ENCODE measurements around the gene SASH1. TPM values are rescaled to one million over a fixed set of nuclear protein-coding genes. Genes with fewer than 3 reads are reported as not detected.

Gene SASH1
- total RNA-seq, 1 donor from 2014 or later, result 28.7 TPM

DNA sequence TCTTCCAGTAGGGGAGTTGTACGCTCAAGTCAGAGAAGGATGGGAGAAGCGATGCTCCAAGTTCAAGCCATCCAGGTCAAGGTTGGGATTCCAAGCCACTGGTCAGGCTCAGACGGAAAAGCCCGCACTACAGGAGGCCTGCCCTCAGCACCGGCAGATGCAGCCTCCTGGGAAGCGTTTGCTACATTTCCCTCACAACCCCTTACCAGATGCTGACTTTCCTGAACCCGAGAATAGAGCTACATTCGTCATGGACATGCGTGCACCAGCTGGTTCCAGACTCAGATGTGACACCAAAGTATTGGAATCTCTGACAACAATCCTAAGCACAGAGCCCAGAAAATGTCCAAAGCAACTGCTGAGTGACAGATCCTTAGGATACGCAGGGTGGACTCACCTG lies 174.8 kb downstream of the SASH1 start:
- peaks cover 25% of the 10 kb centered on the region for H3K36me3 Mint-ChIP-seq
- no peak for DNase-seq (ENCODE audit: low spot score in 2 of 2, unreplicated experiment in 2 of 2)
- peaks cover 18% of the 10 kb centered on the region for H3K4me1 Mint-ChIP-seq
- no peak overlapping the region for H3K27ac Mint-ChIP-seq
- TF ChIP-seq, protein P1, sequence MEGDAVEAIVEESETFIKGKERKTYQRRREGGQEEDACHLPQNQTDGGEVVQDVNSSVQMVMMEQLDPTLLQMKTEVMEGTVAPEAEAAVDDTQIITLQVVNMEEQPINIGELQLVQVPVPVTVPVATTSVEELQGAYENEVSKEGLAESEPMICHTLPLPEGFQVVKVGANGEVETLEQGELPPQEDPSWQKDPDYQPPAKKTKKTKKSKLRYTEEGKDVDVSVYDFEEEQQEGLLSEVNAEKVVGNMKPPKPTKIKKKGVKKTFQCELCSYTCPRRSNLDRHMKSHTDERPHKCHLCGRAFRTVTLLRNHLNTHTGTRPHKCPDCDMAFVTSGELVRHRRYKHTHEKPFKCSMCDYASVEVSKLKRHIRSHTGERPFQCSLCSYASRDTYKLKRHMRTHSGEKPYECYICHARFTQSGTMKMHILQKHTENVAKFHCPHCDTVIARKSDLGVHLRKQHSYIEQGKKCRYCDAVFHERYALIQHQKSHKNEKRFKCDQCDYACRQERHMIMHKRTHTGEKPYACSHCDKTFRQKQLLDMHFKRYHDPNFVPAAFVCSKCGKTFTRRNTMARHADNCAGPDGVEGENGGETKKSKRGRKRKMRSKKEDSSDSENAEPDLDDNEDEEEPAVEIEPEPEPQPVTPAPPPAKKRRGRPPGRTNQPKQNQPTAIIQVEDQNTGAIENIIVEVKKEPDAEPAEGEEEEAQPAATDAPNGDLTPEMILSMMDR (IDR thresholded peaks at IDR 0.05; ENCODE audit: unreplicated experiment), result no peak
- H3K4me3 Mint-ChIP-seq, result no peak overlapping the region
- H3K27me3 Mint-ChIP-seq (ENCODE audit: low read depth), result no peaks in the 10 kb centered on the region
- no peaks in the 10 kb centered on the region for H3K9me3 Mint-ChIP-seq

DNA sequence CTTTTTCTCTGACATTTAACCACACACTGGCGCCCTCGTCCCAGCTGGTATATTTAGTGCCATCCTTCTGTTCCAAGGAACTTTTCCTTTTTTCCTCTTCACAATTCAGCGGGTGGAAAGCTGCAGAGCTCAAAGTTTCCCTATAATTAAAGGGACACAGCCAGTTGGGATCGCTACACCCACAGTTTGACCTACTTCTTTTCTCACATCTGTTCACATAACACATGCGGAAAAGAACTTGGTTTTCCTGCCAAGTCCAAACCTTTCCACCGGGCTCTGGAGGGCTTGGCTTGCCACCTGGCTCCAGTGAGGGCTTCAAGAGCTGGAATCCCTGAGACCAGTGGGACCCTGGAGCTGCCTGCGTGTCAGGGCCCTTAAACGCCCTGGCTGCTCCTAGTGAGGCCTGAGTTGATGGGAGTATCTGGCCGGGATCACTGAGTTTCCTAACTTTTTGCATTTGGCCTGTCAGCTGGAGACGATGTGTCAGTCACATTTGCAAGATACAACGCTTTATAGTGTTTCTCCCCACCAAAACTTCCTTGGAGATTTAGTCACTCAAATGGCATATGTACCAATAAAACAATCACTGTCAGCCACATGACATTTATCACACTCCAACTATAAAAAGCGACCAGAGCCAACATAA lies 176.0 kb downstream of the SASH1 start:
- Mint-ChIP-seq H3K36me3 (peaks cover 25% of the 10 kb centered on the region), H3K9me3 (no peaks in the 10 kb centered on the region), H3K4me1 (peaks cover 13% of the 10 kb centered on the region), H3K27me3 (ENCODE audit: low read depth) (no peaks in the 10 kb centered on the region), H3K27ac (no peak overlapping the region), H3K4me3 (no peak overlapping the region)
- TF ChIP-seq, protein P1 (IDR thresholded peaks at IDR 0.05; ENCODE audit: unreplicated experiment), result no peak
- DNase-seq (ENCODE audit: low spot score in 2 of 2, unreplicated experiment in 2 of 2), result no peak

DNA sequence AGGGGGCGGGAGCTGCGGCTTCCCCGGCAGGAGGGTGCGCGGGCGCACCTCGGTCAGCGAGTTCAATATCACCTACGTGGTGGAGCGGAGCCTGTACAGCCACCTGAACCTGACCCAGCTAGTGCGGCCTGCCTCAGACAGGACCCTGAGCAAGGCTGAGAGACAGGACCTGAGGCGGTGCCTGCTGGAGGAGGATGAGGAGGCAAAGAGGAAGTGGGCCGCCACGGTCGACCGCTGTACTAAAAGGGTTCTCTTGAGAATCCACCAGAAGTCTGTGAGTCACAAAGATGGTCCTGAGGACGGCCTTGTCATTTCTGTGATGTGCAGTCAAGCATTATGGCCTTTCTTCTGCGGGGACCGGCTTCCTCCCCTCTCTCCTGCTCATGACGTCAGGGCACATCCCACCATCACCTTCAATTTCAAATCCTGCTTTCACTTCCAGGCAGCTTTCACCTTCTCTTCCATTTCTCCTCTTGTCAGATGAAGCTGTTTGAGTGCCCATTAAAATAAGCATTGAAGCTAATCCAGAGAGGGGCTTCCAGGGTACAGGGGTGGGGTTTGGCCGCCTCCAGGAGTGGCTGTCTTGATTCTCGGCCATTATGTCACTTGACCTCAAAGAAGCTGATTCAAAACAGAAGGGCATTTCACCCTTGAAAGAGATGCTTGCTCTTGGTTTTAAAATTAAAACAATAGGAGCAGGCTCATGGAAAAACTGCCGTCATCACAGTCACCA lies 177.6 kb downstream of the SASH1 start:
- no peaks in the 10 kb centered on the region for H3K9me3 Mint-ChIP-seq
- no peak overlapping the region for H3K27ac Mint-ChIP-seq
- H3K4me1 Mint-ChIP-seq, result peaks cover 12% of the 10 kb centered on the region
- no peaks in the 10 kb centered on the region for H3K27me3 Mint-ChIP-seq (ENCODE audit: low read depth)
- H3K4me3 Mint-ChIP-seq, result no peak overlapping the region
- no peak for DNase-seq (ENCODE audit: low spot score in 2 of 2, unreplicated experiment in 2 of 2)
- H3K36me3 Mint-ChIP-seq, result peaks cover 27% of the 10 kb centered on the region
- TF ChIP-seq, protein P1 (IDR thresholded peaks at IDR 0.05; ENCODE audit: unreplicated experiment), result no peak

DNA sequence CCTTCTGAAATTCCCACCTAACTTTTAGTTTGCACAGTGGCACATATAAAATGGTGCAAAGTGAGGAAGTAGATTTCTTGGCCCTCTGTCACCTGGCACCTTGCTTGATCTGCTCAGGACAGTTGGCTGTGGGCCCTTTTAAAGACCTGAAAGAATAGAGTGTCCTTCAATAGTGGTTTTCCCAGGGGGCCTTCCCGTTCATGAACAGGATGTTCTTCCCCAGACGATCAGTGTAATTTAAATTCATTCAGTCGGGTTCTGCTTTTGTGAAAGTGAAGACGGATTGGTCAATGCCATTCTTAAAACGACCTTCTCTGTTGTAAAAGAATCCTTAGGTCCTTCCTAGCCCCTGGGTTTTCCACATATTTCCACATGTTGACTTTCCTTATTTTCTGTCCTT lies 178.5 kb downstream of the SASH1 start:
- Mint-ChIP-seq H3K9me3 (no peaks in the 10 kb centered on the region), H3K4me1 (peaks cover 12% of the 10 kb centered on the region), H3K4me3 (no peak overlapping the region), H3K36me3 (peaks cover 26% of the 10 kb centered on the region), H3K27me3 (ENCODE audit: low read depth) (no peaks in the 10 kb centered on the region), H3K27ac (peak overlapping the region; percentile 8)
- DNase-seq (ENCODE audit: low spot score in 2 of 2, unreplicated experiment in 2 of 2), result no peak
- TF ChIP-seq, protein P1 (IDR thresholded peaks at IDR 0.05; ENCODE audit: unreplicated experiment), result no peak

DNA sequence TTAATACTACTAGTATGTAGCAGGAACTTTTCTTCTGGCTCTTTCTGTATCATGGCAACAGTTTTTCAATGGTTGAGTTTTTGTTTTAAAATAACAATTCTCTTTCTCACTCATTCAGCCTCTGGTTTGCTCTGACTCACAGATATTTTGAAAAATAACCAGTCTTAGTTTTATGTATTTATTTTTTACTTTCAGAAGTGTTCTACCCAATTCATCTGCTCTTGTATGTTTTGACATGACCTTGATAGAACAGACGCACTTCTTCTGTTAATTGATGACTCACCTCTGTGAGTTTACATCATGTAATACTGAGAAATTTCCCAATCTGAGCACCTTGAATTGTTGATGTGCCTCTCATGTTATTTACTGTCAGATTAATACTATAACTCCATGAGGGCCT lies 178.9 kb downstream of the SASH1 start:
- Mint-ChIP-seq H3K27me3 (ENCODE audit: low read depth) (no peaks in the 10 kb centered on the region), H3K4me1 (peaks cover 12% of the 10 kb centered on the region), H3K27ac (no peak overlapping the region), H3K36me3 (peaks cover 26% of the 10 kb centered on the region), H3K9me3 (no peaks in the 10 kb centered on the region), H3K4me3 (no peak overlapping the region)
- TF ChIP-seq, protein P1 (IDR thresholded peaks at IDR 0.05; ENCODE audit: unreplicated experiment), result no peak
- DNase-seq (ENCODE audit: low spot score in 2 of 2, unreplicated experiment in 2 of 2), result no peak
